Embryonic facial prominence (tissue), 1 donor: ENCODE measurements around the gene CNOT6.
"Not testable (repeated sequence)": the region's sequence is repeated elsewhere in the genome, so short reads cannot be mapped to it uniquely, and the experiment has no call there.

Source experiments
- DNase-seq: peaks from one replicate; pipeline ENCODE4 v3.0.0-alpha.2; 2016; ENCODE audit errors: extremely low spot score

CNOT6 gene

GRCh38 chr5:180470966-180471582 lies 23.1 kb upstream of the CNOT6 start:
- DNase-seq = peak; percentile 29

DNA sequence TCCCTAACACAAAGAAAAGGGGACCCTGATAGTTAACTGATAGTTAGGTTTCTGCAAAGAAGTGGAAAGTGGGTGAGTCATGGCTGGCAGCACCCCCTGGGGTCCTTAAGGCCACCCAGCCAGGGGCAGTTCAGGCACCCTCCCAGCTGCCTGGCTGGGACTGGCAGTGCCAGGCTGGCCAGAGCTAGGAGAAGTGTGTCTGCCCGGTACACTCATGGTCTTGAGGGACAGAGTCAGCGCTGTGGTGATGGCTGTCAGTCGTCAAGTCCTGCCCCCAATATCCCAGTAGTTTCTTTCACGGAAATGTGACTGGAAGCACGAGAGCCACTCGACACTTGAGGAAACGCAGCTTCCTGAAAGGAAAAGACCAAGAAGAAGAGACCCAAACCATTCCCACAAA lies 22.3 kb upstream of the CNOT6 start:
- DNase-seq = no peak

DNA sequence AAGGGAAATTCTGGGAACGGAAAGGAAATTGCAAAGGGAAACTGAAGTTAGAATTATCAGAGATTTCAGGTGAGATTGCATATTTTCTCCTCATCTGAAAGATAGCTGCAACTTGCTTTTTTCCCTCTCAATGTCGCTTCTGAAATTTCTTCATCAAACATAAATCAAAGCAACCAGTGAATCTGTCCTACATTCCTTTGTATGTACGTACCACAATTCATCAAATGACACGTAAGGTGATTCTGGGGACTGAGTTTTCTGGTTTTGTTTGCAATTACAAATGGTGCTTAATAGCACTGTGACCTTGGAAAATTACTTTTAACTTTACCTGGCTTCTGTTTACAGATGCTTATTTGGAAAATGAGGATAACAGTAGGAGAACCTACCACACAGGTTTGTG lies 21.9 kb upstream of the CNOT6 start:
- DNase-seq = no peak

- DNase-seq = not testable (repeated sequence)
Observed at GRCh38 chr5:180473386-180473785, 20.8 kb upstream of the CNOT6 start.

DNA sequence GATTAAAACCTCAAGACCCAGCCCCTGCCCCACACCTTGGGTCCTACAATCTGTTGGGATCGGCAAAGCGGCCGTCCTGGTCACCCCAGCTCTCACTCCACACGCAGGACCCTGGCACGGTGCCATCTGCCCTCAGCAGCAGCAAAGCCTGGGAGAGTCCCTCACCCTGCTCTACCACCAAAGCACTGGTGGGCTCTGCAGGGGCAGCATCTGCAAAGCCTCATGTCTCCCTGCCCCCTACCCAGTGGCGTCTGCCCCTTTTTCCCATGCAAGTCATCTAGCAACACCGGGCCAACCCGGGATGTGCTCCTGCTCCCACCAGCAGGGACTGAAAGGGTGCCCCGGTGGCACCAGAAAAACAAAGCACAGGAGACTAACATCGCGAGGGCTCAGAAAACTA lies 19.6 kb upstream of the CNOT6 start:
- DNase-seq = no peak

DNA sequence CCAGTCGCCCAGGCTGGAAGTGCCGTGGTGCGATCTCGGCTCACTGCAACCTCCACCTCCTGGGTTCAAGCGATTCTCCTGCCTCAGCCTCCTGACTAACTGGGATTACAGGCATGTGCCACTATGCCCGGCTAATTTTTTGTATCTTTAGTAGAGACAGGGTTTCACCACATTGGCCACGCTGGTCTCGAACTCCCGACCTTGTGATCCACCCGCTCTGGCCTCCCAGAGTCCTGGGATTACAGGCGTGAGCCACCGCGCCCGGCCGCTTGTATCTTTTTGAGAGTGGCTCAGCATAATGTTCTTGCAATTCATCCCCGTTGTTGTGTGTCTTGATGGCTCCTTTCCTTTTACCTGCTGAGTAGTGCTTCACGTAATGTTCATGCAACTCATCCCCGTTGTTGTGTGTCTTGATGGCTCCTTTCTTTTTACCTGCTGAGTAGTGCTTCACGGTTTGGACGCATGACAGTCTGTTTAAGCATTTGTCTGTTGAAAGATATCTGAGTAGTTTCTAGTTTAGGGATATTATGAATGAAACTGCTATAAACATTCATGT lies 18.1 kb upstream of the CNOT6 start:
- DNase-seq = not testable (repeated sequence)

GRCh38 chr5:180484813-180485212 lies 9.4 kb upstream of the CNOT6 start:
- no peak for DNase-seq

GRCh38 chr5:180486636-180487149 lies 7.5 kb upstream of the CNOT6 start:
- DNase-seq = no peak

DNA sequence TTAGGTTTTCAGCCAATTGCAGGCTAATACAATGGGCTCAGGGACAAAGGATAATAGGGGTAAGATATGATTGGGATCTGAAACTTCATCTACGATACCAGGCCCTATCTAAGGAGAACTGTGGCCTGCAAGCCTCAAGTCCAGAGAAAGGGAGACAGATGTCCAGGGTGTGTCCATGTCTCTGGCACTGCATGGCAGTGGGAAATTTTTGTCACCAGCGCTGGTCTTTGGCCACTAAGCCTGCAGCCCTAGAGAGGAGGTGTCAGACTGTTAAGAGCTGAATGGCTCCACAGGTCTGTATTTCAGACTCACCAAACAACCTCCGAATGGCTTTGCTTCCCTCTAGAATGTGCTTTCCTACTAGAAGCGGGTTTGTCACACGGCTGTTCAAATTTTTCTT lies 6.6 kb upstream of the CNOT6 start:
- no peak for DNase-seq

GRCh38 chr5:180491496-180491895 lies 2.7 kb upstream of the CNOT6 start:
- DNase-seq = no peak

GRCh38 chr5:180492226-180492903 lies 1.8 kb upstream of the CNOT6 start:
- no peak for DNase-seq

DNA sequence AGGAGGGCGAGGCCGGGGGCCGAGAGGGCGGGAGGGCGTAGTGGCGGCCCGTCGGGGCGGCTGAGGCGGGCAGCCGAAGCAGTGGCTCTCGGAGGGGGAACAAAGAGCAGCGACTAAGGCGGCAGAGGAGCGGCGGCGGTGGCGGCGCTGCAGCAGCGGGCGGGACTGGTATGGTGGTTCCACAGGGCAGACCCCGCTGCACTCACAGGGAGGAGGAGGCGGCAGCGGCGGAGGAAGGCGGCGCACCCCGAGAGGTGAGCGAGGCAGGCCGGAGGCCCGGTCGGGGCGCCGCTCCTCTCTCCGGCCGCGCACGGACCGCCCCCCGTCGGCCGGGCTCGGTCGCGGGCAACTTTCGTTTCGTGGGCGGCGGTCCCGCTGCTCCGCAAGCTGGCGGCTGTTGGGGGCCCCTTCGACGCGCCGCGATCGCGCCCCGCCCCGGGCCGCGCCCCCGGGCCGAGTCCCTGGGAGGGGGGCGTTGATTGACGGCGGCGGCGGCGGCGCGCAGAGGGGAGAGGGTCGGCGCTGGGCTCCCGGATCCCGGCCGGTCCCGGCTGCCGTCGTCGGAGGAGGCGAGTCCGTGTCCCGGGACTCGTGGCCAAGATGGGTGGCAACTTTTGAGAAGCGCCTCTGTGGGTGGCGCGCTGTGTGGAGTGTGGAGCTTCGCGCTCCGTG lies 467 bp downstream of the CNOT6 start:
- DNase-seq = no peak

DNA sequence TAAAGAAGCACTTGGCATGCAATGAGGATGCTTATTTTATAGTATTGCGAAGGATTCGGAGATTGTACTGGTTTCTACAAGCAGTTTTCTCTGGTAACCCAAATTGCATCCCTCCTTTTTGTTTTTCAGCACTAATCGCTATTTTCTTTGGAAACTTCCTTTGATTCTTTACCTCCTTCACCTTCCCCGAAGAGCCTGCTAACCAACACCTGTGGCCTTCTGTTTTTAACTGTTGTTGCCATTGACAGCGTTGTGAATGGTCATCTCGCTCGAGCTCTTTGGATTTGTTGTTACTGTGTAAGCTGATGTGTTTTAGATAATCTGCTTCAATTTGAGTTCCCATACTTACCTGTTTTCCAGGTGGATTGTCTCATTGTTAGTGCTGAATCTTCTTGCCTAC lies 1.1 kb downstream of the CNOT6 start:
- DNase-seq = no peak

GRCh38 chr5:180495991-180496741 lies 2.0 kb downstream of the CNOT6 start:
- no peak for DNase-seq

DNA sequence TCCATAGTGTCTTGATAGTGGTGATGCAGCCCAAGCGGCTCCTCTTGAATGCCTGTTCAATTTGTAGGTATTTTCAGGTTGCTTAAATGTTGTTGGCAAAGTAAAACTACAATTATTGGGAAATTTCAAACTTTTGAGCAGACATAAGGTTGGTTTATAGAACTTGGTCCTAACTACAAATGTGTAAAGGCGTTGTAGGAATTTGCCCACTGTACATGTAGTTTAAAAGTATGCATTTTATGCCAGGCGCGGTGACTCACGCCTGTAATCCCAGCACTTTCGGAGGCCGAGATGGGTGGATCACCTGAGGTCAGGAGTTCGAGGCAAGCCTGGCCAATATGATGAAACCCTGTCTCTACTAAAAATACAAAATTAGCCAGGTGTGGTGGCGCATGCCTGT lies 2.6 kb downstream of the CNOT6 start:
- DNase-seq = not testable (repeated sequence)

- DNase-seq = not testable (repeated sequence)
Observed at GRCh38 chr5:180497865-180498264, 3.7 kb downstream of the CNOT6 start.

DNA sequence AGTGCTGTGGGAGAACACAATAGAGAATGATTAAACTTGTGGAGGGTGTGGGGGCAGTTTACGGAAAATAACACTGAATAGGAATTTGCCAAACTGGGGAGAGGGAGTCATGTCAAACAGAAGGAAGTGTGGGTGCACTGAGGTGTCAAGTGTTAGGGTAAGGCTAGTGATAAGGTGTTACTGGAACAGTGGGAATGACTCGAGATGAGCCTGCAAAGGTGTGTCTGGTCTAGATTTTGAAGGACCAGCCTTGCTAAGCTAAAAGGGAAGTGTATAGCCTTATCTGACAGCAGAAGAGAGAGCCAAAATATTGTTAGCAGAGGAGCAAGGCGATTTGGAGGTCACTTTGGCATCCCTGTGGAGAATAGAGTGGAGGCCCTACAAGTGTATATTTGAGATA lies 4.2 kb downstream of the CNOT6 start:
- DNase-seq = no peak

- no peak for DNase-seq
Observed at GRCh38 chr5:180499684-180500083, 5.5 kb downstream of the CNOT6 start.

DNA sequence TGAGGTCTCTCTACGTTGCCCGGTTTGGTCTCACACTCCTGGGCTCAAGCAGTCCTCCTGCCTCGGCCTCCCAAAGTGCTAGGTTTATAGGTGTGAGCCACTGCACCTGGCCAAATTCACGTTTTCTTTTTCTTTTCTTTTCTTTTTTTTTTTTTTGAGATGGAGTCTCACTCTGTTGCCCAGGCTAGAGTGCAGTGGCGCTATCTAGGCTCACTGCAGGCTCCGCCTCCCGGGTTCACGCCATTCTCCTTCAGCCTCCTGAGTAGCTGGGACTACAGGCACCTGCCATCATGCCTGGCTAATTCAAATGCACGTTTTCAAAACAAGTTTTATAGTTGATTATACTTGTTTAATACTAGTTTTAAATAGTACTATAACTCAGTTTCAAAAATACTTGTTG lies 6.1 kb downstream of the CNOT6 start:
- not testable (repeated sequence) for DNase-seq

DNA sequence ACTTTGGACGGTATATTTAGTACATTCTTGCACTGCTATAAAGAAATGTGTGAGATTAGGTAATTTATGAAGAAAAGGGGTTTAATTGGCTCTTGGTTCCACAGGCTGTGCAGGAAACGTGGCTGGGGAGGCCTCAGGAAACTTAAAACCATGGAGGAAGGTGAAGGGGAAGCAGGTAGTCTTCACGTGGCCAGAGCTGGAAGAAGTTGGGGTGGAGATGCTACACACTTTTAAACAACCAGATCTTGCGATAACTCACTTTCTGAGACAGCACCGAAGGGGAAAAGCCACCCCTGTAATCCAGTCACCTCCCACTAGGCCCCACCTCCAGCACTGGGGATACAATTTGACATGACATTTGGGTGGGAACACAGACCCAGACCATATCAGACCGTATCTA lies 13.5 kb downstream of the CNOT6 start:
- no peak for DNase-seq

GRCh38 chr5:180515294-180515693 lies 21.1 kb downstream of the CNOT6 start:
- DNase-seq = no peak

DNA sequence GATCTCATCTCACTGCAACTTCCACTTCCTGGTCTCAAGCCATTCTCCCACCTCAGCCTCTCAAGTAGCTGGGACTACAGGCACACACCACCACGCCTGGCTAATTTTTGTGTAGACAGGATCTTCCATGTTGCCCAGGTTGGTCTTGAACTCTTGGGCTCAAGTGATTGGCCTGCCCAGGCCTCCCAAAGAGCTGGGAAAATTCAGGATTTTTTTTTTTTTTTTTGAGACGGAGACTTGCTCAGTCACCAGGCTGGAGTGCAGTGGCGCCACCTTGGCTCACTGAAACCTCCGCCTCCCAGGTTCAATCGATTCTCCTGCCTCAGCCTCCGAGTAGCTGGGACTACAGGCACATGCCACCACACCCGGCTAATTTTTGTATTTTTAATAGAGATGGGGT lies 21.8 kb downstream of the CNOT6 start:
- not testable (repeated sequence) for DNase-seq
